Measurements from ENCODE around the gene TPCN1. TPM values are rescaled to one million over a fixed set of nuclear protein-coding genes. Genes with fewer than 3 reads are reported as not detected.

The TPCN1 gene
- polyA plus RNA-seq, 1 of the 3 experiments (the other 2 are of a cell fraction), result 15.7 TPM

- Histone ChIP-seq H3K9me2 (no peaks in the 10 kb centered on the region), H3K79me2 (ENCODE audit: insufficient read depth) (peaks cover 66% of the 10 kb centered on the region), H3K4me2 (no peak overlapping the region), H3K27ac (ENCODE audit: low read depth in 2 of 2, low read length in 1 of 2) (no peak overlapping the region), H3K9me3 (no peaks in the 10 kb centered on the region), H3K27me3 (ENCODE audit: insufficient read depth) (no peaks in the 10 kb centered on the region), H3K4me3 (ENCODE audit: low read depth in 2 of 2, low read length in 1 of 2) (no peak overlapping the region), H3K9ac (no peak overlapping the region), H2AFZ (ENCODE audit: low read depth) (no peak overlapping the region), H3K36me3 (replicated peaks in 1 of 2; ENCODE audit: control insufficient read depth in 1 of 2, insufficient read depth in 2 of 2, low read length in 1 of 2) (peaks cover 27 to 31% of the 10 kb centered on the region in 2 experiments), H3F3A (replicated peaks; ENCODE audit: insufficient read depth) (peaks cover 9% of the 10 kb centered on the region), H4K20me1 (ENCODE audit: insufficient read depth) (peaks cover 6% of the 10 kb centered on the region), H3K4me1 (ENCODE audit: control insufficient read depth in 1 of 2, insufficient read depth in 2 of 2, low read depth in 1 of 2, low read length in 1 of 2) (peaks cover 5 to 9% of the 10 kb centered on the region in 2 experiments; a peak in 2 of 4 replicates)
- TF ChIP-seq POLR2AphosphoS5 (IDR thresholded peaks at IDR 0.05; ENCODE audit: low read depth, low read length) (no peak), USF2 (IDR thresholded peaks at IDR 0.05; ENCODE audit: borderline replicate concordance, low read depth, low read length) (no peak), EP300 (IDR thresholded peaks at IDR 0.05; ENCODE audit: borderline replicate concordance in 1 of 2, low read depth in 1 of 2, low read length in 1 of 2) (no peak), TCF12 (IDR thresholded peaks at IDR 0.05) (no peak), IRF3 (IDR thresholded peaks at IDR 0.05; ENCODE audit: low read depth, low read length) (no peak), TEAD4 (IDR thresholded peaks at IDR 0.05; ENCODE audit: borderline replicate concordance, insufficient read depth) (no peak), FOSL2 (IDR thresholded peaks at IDR 0.05; ENCODE audit: borderline replicate concordance, low read depth) (no peak)
- ChIA-PET POLR2A (no interaction called here), CTCF (interaction anchor here (3.5 kb wide), 1 partner anchor 8 kb away, joined by 12 read pairs; no protein-coding TSS in a partner anchor)
- WGBS (ENCODE audit: low lambda C conversion rate), result 97% methylated on average over 3 of the region's 3 CpGs
- no peak for DNase-seq
Observed at GRCh38 chr12:113181975-113182374, 39.3 kb upstream of the TPCN1 start.

GRCh38 chr12:113183030-113183589 is 38.2 kb upstream of the TPCN1 start:
- H3K36me3 ChIP-seq (replicated peaks in 1 of 2; ENCODE audit: control insufficient read depth in 1 of 2, insufficient read depth in 2 of 2, low read length in 1 of 2), result peaks cover 20% of the 10 kb centered on the region in 2 experiments
- H3K4me1 ChIP-seq (ENCODE audit: control insufficient read depth in 1 of 2, insufficient read depth in 2 of 2, low read depth in 1 of 2, low read length in 1 of 2), result peaks cover 5 to 10% of the 10 kb centered on the region in 2 experiments; a peak in 2 of 4 replicates
- H4K20me1 ChIP-seq (ENCODE audit: insufficient read depth), result peaks cover 6% of the 10 kb centered on the region
- no peak for DNase-seq
- H3K4me2 ChIP-seq, result no peak overlapping the region; the same call in 1 of the 2 replicates
- no peak overlapping the region for H3K4me3 ChIP-seq (ENCODE audit: low read depth in 2 of 2, low read length in 1 of 2)
- H3K27ac ChIP-seq (ENCODE audit: low read depth in 2 of 2, low read length in 1 of 2), result no peak overlapping the region
- no peak for TF ChIP-seq GATA2 (CRISPR knock-in tag; IDR thresholded peaks at IDR 0.05)
- TF ChIP-seq ELF1 (IDR thresholded peaks at IDR 0.05), result no peak
- no peak for TF ChIP-seq CHD2 (IDR thresholded peaks at IDR 0.05; ENCODE audit: low read length, partially characterized antibody)
- TF ChIP-seq RFX5 (IDR thresholded peaks at IDR 0.05; ENCODE audit: low read length), result no peak
- TF ChIP-seq NFIC (IDR thresholded peaks at IDR 0.05; ENCODE audit: borderline replicate concordance), result no peak
- no peak for TF ChIP-seq MXI1 (IDR thresholded peaks at IDR 0.05; ENCODE audit: low read depth, low read length)
- TF ChIP-seq REST (IDR thresholded peaks at IDR 0.05; ENCODE audit: low read depth, low read length), result no peak
- TF ChIP-seq TAF1 (IDR thresholded peaks at IDR 0.05; ENCODE audit: borderline replicate concordance, low read depth, low read length), result no peak
- TF ChIP-seq PBX3 (IDR thresholded peaks at IDR 0.05), result no peak
- TF ChIP-seq EZH2phosphoT487 (IDR thresholded peaks at IDR 0.05; ENCODE audit: borderline replicate concordance, low read depth), result no peak
- no peak for TF ChIP-seq FOXJ3 (CRISPR knock-in tag; IDR thresholded peaks at IDR 0.05)
- TF ChIP-seq GABPA (IDR thresholded peaks at IDR 0.05; ENCODE audit: low read depth), result no peak
- no peaks in the 10 kb centered on the region for H3K27me3 ChIP-seq (ENCODE audit: insufficient read depth)
- H3K9me3 ChIP-seq, result no peaks in the 10 kb centered on the region
- ChIA-PET CTCF (interaction anchor here (3.5 kb wide), 1 partner anchor 9 kb away, joined by 12 read pairs; no protein-coding TSS in a partner anchor), POLR2A (no interaction called here)
- H2AFZ ChIP-seq (ENCODE audit: low read depth), result no peak overlapping the region
- no peak overlapping the region for H3K9ac ChIP-seq
- peaks cover 9% of the 10 kb centered on the region for H3F3A ChIP-seq (replicated peaks; ENCODE audit: insufficient read depth)
- WGBS (ENCODE audit: low lambda C conversion rate), result 93% methylated on average over 11 of the region's 11 CpGs
- H3K79me2 ChIP-seq (ENCODE audit: insufficient read depth), result peaks cover 76% of the 10 kb centered on the region
- H3K9me2 ChIP-seq, result no peaks in the 10 kb centered on the region
